Measurements from ENCODE around the gene IL1R1.

GRCh38 chr2:102101849-102102635 is 40.5 kb upstream of the IL1R1 start:
- no peak for TF ChIP-seq CTCF (IDR thresholded peaks at IDR 0.05)
- peak in 1 of 3 donors; percentile 52 for TF ChIP-seq POLR2AphosphoS5 (IDR thresholded peaks at IDR 0.05)
- no peak for TF ChIP-seq EP300 (IDR thresholded peaks at IDR 0.05)

Data from stomach (tissue), 4 donors.